ENCODE data around the gene FAXDC2.

The FAXDC2 gene

GRCh38 chr5:154850255-154851062 lies at the start of gene FAXDC2:
Gene FAXDC2 (minus strand): TSS chr5:154850603. CDS start chr5:154838178, 12,425 bp downstream.
- no peak for DNase-seq (ENCODE audit: low spot score)

- no peak for DNase-seq (ENCODE audit: low spot score)
Measured at GRCh38 chr5:154900066-154900465, 49.7 kb upstream of the FAXDC2 start.

GRCh38 chr5:154899151-154899816 lies 48.9 kb upstream of the FAXDC2 start:
- DNase-seq (ENCODE audit: low spot score) = no peak

- DNase-seq (ENCODE audit: low spot score) = no peak
Measured at GRCh38 chr5:154898210-154898609, 47.8 kb upstream of the FAXDC2 start.

- no peak for DNase-seq (ENCODE audit: low spot score)
Measured at GRCh38 chr5:154896562-154897165, 46.3 kb upstream of the FAXDC2 start.

- DNase-seq (ENCODE audit: low spot score) = no peak
Measured at GRCh38 chr5:154895606-154896561, 45.5 kb upstream of the FAXDC2 start.

- DNase-seq (ENCODE audit: low spot score) = no peak
Measured at GRCh38 chr5:154893381-154893780, 43.0 kb upstream of the FAXDC2 start.

GRCh38 chr5:154892369-154892771 lies 42.0 kb upstream of the FAXDC2 start:
- no peak for DNase-seq (ENCODE audit: low spot score)

- DNase-seq (ENCODE audit: low spot score) = no peak
Measured at GRCh38 chr5:154885439-154885838, 35.0 kb upstream of the FAXDC2 start.

GRCh38 chr5:154884424-154884823 lies 34.0 kb upstream of the FAXDC2 start:
- no peak for DNase-seq (ENCODE audit: low spot score)

GRCh38 chr5:154881986-154882385 lies 31.6 kb upstream of the FAXDC2 start:
- no peak for DNase-seq (ENCODE audit: low spot score)

GRCh38 chr5:154878642-154879335 lies 28.4 kb upstream of the FAXDC2 start:
- DNase-seq (ENCODE audit: low spot score) = no peak

GRCh38 chr5:154873791-154874331 lies 23.5 kb upstream of the FAXDC2 start:
- no peak for DNase-seq (ENCODE audit: low spot score)

GRCh38 chr5:154871734-154872133 lies 21.3 kb upstream of the FAXDC2 start:
- DNase-seq (ENCODE audit: low spot score) = no peak

- DNase-seq (ENCODE audit: low spot score) = peak; percentile 37
Measured at GRCh38 chr5:154868702-154869101, 18.3 kb upstream of the FAXDC2 start.

GRCh38 chr5:154866841-154867240 lies 16.4 kb upstream of the FAXDC2 start:
- no peak for DNase-seq (ENCODE audit: low spot score)

GRCh38 chr5:154865466-154866184 lies 15.2 kb upstream of the FAXDC2 start:
- DNase-seq (ENCODE audit: low spot score) = no peak

- no peak for DNase-seq (ENCODE audit: low spot score)
Measured at GRCh38 chr5:154863291-154864080, 13.1 kb upstream of the FAXDC2 start.

GRCh38 chr5:154862766-154863165 lies 12.4 kb upstream of the FAXDC2 start:
- no peak for DNase-seq (ENCODE audit: low spot score)
